Activated effector memory CD4-positive, alpha-beta T cell treated with Interleukin-2 at 50 U/mL for 16 hours (primary cell): ENCODE results near the gene SAMD10.
"Not testable (repeated sequence)": the region's sequence is repeated elsewhere in the genome, so short reads cannot be mapped to it uniquely, and the experiment has no call there.

ENCODE experiments used
- DNase-seq: peaks from one replicate; pipeline ENCODE4 v3.0.0-alpha.2; 2020

Gene SAMD10

GRCh38 chr20:63968136-63968927, 11.1 kb downstream of the SAMD10 start:
- no peak for DNase-seq

GRCh38 chr20:63967330-63968135, 11.9 kb downstream of the SAMD10 start:
- DNase-seq = no peak

- no peak for DNase-seq
Observed at GRCh38 chr20:63966944-63967322, 12.5 kb downstream of the SAMD10 start.

- no peak for DNase-seq
Observed at GRCh38 chr20:63966172-63966943, 13.1 kb downstream of the SAMD10 start.

DNA sequence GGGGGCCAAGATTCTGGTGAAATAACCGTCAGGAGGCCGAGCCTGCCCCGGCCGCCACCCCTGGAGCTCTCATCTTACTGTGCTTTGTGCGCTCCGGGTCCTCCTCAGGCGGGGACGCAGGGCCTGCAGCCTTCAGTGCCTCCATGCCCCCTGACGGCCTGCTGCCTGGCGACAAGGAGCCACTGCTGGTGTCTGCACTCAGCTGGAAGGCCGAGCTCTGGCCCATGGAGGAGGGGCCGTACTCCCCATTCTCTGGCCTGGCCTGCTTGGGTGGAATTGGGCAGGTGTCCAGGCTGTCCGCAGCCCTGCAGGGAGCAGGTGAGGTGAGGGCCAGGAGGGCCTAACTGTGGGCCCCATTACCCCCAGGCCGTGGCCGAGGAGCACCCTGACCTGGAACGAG, 15.0 kb downstream of the SAMD10 start:
- DNase-seq = no peak

- no peak for DNase-seq
Observed at GRCh38 chr20:63963784-63964301, 15.6 kb downstream of the SAMD10 start.

DNA sequence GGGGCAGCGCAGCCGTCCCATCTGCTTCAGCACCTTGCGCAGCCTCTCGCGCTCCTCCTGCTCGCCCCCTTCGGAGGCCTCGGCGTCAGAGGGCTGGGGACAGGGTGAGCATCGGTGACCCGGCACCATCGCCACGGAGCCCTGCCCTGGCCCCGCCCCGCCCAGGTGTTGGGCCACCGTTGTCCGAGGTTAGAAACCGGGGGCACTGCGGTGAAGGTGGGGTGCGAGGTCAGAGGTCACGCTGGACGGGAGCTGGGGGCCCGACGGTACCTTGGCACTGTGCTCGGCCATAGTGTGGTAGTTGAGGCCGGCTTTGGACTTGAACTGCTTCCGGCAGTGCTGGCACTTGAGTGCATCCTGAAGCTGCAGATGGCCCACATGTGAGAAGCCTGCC, 16.1 kb downstream of the SAMD10 start:
- no peak for DNase-seq

DNA sequence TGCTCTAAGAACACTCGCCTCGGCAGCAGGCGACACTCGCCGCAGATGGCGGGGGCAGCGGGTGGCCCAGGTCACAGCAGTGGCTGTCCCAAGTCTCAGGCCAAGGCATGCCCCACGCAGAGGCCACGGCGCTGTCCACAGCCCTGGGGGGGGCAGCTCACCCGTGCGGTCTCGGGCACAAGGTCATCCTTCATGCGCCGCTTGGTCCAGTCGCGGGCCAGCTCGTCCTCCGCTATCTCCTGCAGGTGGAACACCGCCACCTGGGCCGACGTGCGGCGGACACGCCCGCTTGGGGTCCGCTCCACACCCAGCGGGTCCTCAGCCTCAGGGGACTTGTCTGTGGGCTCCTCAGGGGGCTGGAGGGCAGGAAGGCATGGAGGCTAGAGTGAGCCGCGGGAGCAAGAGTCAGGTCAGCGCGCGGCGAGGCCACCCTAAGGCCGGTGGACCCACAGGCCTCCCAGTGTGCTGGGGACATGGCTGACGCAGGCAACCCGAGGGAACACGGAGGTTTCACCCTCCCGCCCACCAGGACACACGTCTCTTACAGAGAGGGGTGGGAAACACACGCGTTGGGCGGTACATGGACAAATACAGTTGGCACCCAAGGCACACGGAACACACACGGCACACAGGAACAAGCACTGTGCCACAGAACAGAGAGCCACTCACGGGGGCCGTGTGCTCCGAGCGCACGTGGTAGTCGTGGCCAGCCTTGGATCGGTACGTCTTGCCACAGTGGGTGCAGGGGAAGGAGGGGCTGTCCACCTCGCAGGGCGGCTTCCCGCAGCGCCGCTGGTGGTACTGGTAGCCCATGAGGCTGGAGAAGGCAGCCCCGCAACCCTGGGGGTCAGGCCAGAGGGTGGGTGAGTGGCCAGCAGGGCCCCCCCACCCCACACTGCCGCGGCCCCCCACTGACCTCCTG, 16.8 kb downstream of the SAMD10 start:
- no peak for DNase-seq

DNA sequence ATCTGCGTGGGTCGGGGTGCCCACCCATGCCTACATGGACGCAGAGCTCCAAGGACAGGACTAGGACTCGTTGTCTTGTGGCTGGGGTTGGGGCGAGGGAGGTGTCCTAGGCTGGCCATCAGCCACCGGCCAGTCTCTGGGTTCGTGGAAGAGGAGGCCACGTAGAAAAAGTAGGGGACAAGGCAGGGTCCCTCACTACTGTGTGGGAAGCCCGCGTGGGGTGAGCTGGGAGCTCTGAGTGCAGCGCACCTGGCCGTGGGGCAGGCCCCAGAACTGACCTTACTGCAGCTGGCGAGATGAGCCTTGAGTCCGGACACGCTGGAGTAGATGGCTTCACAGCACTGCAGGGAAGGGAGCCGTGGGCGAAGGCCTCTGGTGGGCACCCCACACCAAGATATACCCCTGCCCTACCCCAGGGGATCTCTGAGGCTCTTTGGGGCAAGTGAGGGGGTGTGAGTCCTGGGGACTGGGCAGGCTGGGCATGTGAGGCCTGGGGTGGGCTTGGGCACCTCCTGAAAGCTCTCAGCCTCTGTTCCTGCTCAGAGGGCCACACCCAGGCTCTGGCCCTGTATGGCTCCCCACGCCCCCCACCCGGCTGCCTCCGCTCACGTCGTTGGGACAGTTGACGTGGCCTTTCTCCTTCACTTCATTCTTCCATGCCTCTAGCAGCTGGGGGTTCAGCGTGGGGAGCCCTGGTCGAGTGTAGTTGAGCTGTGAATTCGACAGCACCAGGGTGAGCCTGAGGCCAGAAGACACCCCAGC, 17.6 kb downstream of the SAMD10 start:
- DNase-seq = no peak

DNA sequence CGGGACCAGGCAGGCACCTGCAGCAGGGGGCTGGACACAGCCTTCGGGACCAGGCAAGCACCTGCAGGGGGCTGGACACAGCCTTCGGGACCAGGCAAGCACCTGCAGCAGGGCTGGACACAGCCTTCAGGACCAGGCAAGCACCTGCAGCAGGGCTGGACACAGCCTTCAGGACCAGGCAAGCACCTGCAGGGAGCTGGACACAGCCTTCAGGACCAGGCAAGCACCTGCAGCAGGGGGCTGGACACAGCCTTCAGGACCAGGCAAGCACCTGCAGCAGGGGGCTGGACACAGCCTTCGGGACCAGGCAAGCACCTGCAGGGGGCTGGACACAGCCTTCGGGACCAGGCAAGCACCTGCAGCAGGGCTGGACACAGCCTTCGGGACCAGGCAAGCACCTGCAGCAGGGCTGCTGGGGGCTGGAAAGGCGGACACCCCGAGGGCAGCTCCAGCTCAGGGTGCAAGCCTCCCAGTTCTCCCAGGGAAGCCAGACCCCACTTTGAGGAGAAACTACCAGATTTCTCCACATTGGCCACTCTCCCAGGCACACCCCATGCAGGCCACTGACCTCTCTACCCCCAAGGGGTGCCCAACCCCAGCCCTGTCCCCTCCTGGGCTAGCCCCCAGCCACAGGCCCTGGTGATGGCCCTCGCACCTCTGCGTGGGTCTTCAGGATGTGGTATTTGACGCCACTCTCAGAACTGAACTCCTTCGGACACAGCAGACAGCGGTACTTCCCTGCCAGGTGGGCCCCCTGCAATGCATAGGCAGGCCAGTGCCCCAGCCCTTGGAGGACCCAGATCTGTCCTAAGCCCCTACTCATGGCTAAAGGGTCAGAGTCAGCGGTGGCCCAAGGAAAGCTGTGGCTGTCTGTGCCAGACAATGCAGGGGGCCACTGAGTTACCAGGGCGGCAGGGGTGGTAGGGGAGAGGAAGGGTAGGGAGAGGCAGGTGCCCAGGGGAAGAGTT, 18.5 kb downstream of the SAMD10 start:
- DNase-seq = not testable (repeated sequence)

DNA sequence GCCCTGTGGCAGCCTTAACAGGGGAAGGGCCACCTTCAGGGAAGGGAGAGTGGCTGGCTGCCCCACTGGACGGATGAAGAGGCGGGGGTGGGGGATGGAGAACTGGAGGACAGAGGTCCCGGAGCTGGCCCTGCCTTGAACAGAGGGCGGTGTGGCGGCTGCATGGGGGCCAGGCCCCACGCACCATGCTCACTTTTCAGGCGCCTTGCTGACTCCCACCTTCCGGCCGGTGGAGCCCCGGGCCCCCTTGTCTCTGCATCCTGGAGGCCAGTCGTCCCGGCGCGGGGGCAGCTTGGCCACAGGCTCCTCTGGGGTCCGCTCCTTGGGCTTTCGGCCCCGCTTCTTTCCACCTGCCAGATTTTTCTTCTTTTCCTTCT, 19.8 kb downstream of the SAMD10 start:
- DNase-seq = no peak

GRCh38 chr20:63958964-63959698, 20.3 kb downstream of the SAMD10 start:
- no peak for DNase-seq

DNA sequence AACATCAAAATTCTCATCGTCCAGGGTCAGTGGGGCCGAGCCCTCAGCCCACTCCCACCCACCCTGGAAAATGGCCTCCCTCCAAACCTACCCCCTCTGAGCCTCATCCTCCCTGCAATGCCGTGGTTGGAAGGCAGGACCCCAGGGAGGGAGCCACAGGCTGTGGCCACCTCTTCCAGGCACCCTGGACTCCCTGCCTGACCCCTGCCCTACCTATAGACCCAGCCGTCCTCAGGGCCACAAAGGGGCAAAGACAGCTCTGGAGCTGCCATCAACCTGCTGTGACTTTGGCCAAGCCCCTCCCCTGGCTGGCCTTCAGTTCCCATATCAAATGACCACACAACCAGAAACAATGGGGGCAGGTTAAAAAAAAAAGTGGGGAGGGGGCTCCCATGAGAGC, 21.0 kb downstream of the SAMD10 start:
- no peak for DNase-seq

- DNase-seq = no peak
Observed at GRCh38 chr20:63957690-63958441, 21.6 kb downstream of the SAMD10 start.

- peak; percentile 73 for DNase-seq
Observed at GRCh38 chr20:63957004-63957689, 22.3 kb downstream of the SAMD10 start.

- no peak for DNase-seq
Observed at GRCh38 chr20:63956664-63957003, 22.8 kb downstream of the SAMD10 start.

GRCh38 chr20:63955827-63956663, 23.4 kb downstream of the SAMD10 start, which contains the start of gene UCKL1:
Gene UCKL1, minus strand, starts transcription at chr20:63956416. Its CDS starts 44 bp downstream, at chr20:63956372.
- peak; percentile 80 for DNase-seq
